CD4-positive, alpha-beta T cell treated with Interleukin-15 for 1 hour (primary cell): ENCODE data around the gene ITCH.
"Not testable (repeated sequence)": the region's sequence is repeated elsewhere in the genome, so short reads cannot be mapped to it uniquely, and the experiment has no call there.

Source experiments
- DNase-seq: peaks from one replicate; pipeline ENCODE4 v3.0.0-alpha.2; 2020

ITCH gene

GRCh38 chr20:34514897-34515483, 151.9 kb downstream of the ITCH start:
- no peak for DNase-seq

DNA sequence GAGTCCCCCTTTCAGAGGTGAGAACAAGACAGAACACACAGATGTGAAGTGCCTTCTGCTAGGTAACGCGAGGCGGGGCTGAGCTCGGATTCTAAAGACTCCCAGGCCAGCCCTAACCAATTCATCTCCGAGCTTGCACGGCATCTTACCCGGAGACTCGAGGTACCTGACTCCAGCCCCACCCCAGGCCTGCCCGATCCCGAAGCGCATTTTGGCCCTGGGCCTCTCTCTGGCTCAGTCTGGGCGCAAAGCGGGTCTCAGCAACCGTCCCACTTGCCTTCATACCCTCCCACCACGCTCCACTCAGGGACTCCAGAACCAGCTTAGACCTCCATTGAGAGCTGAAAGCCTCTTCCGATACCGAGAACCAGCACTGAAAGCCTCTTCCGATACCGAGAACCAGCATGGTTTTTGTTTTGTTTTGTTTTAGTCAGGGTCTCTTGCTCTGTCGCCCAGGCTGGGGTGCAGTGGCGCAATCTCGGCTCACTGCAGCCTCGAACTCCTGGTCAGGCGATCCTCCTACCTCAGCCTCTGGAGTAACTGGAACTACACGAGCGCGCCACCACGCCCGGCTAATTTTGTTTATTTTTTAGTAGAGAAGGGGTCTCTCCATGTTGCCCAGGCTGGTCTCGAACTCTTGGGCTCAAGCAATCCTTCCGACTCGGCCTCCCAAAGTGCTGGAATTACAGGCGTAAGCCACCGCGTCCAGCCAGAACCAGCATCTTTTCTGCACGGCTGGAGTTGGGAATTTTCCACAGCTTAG, 152.6 kb downstream of the ITCH start:
- DNase-seq: peak; percentile 66

- DNase-seq: peak; percentile 92
Measured at GRCh38 chr20:34516247-34517113, 153.4 kb downstream of the ITCH start, which contains the start of gene DYNLRB1. Gene DYNLRB1, plus strand, starts transcription at chr20:34516422. Its CDS starts 37 bp downstream, at chr20:34516459.

DNA sequence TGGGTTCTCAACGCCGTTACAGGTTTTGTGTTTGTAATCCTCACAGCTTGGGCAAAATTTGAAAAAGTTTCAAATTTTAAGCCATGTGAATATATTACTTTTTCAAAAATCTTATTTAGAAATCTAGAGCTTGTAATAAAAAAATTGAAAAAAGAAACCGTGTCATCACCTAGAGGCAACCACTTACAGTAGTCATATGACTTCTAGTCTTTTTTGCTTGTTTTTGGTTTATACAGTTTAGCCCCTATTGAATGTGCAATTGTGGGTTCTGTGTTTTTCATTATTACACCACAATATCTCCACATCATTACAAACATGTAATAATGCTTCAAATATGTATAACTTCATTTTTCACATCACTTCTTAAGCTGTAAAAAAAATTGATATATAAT, 154.0 kb downstream of the ITCH start:
- no peak for DNase-seq

DNA sequence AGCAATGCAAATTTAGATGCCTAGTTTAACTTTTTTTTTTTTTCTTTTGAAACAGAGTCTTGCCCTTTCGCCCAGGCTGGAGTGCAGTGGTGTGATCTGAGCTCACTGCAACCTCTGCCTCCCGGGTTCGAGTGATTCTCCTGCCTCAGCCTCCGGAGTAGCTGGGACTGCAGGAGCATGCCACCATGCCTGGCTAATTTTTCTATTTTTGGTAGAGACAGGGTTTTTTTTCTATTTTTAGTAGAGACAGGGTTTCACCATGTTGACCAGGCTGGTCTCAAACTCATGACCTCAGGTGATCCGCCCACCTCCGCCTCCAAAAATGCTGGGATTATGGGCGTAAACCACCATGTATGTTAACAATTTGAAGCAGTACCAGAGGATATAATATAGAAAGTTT, 155.8 kb downstream of the ITCH start:
- DNase-seq: not testable (repeated sequence)

- not testable (repeated sequence) for DNase-seq
Measured at GRCh38 chr20:34519841-34520240, 156.8 kb downstream of the ITCH start.

- peak; percentile 47 for DNase-seq
Measured at GRCh38 chr20:34522969-34523871, 160.1 kb downstream of the ITCH start.

DNA sequence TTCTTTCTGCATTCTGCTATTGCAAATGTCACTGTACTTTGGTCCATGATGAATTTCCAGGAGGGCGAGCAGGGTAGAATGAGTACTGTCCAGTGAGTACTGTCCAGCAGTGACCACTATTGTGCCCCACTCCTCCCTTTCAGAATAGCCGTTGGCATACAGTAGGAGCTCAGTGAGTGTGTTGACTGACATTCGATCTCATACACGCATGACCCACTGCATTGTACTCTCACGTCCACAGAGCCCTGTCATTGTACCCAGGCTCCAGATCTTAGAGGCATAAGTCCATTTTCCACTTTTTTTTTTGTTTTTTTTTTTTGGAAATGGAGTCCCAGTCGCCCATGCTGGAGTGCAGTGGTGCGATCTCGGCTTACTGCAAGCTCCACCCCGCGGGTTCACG, 161.4 kb downstream of the ITCH start:
- no peak for DNase-seq

DNA sequence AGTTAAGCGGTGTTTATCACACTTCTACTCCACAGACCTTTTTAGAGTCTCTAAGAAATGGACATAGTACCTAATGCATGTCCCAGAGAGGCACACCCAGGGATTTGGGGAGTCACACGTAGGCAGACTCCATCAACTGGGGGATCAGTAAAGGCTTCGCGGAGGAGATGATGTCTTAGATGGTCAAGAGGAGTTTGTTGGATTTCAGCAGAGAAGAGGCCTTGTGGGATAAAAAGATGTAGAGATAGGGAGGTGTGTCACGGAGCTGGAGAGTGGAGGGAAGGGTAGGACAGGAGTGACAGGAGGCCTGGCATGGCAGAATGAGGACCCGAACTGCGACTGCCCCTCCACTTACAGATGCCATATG, 162.3 kb downstream of the ITCH start:
- DNase-seq: no peak

GRCh38 chr20:34525709-34526416, 162.8 kb downstream of the ITCH start:
- no peak for DNase-seq

GRCh38 chr20:34526466-34526865, 163.4 kb downstream of the ITCH start:
- DNase-seq: no peak

- DNase-seq: no peak
Measured at GRCh38 chr20:34527016-34527415, 163.9 kb downstream of the ITCH start.

- DNase-seq: no peak
Measured at GRCh38 chr20:34528921-34529297, 165.8 kb downstream of the ITCH start.

GRCh38 chr20:34529742-34530141, 166.7 kb downstream of the ITCH start:
- no peak for DNase-seq

GRCh38 chr20:34530342-34530741, 167.3 kb downstream of the ITCH start:
- no peak for DNase-seq

DNA sequence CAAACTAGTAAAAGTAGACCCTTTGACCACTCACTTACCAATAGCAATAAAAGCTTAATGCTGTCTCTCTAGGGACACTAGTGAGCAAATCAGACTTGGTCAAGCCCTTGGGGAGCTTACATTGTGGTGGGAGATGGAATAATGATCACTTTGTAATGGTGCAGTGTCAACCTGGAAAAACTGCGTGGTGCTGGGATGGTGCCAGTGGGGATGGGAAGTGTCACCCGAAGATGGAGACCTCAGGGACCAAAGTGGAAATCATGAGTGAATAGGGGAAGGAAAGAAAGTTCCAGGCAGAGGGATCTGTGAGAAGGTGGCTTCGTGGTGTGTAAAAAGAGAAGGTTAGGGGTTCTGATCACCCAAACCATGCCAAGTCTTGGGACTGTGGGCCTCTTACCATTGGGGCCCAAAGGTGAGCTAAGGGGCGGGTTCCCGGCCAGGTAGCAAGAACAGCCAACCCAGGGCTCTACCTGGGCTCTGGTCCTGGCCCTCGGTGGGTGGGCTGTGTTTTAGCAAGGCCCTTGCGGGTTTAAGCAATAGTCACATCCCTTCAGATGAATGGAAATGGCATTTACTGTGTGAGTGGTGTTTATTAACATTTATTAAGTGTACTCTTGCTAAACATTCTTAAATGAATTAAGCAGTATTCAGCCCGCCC, 168.7 kb downstream of the ITCH start:
- DNase-seq: no peak

DNA sequence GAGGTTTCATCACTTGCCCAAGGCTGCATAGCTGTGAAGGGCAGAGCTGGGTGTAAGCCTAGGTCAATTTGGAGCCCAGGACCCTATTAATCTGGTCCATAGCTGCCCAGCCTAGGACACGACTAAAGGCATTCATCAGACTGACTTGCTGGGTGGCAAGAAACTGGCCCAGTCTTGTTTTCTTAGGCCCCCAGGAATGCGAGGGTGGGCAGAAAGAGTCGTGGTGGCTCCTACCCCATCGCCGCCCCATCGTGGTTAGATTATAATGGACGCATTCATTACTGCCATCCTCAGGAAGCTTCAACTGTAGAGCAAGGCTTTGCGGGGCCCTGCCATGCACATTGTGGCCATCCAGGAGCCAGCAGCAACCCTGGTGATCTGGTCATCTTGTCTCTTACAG, 169.2 kb downstream of the ITCH start:
- no peak for DNase-seq

- no peak for DNase-seq
Measured at GRCh38 chr20:34532756-34533155, 169.7 kb downstream of the ITCH start.

DNA sequence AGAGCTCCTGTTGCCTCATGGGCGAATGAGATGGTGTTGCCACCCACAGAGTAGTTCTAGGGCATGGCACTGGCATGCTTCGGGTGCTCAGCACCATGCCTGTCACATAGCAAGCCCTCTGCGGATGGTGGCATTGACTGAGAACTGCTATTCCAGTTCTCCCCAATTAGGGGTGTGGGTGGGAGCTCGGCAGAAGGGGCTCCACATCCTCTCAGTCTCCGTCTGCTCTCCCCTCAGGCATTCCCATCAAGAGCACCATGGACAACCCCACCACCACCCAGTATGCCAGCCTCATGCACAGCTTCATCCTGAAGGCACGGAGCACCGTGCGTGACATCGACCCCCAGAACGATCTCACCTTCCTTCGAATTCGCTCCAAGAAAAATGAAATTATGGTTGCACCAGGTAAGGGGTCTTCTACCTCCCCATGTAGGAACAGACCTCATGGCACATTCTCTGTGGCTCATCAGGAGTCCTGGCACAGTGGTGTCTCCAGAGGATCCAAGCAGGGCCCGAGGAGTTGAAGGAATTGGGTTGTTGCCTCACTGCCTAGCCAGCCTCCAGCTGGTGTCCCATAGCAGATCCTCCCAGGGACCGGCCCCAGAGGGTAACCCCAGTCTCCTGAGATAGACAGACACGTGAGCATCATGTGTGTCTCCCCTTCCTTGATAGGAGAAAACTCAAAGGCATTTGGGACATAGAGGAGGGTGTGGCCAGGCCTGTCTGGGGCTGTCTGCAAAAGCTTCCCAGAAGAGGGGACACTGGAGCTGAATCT, 171.5 kb downstream of the ITCH start:
- no peak for DNase-seq

DNA sequence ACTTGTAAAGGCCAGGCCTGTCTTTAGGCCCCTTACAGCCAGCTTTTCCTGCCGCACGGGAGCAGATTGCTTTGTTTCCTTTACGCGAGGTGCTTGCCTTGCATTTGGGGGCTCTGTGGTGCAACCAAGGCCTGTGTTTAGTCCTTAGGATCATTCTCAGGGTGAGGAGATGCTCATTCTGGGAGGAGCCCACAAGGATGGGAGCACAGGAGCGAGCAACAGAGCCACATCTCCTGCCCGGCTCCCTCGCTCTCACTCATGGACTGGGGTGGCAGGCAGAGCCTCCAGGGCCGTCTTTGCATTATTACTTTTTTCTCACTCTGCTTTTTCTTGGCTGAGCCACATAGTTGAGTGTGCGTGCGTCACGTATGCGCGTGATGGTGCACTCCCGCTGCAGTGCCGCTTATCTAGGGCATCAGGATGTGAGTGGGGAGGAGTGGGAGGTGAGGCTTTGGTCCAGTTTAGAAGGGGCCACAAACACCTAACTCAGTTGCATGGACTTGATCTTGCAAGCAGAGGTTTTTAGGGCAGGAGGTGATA, 172.3 kb downstream of the ITCH start:
- DNase-seq: no peak
